ENCODE results near the gene RNF17. TPM values are rescaled to one million over a fixed set of nuclear protein-coding genes. Genes with fewer than 3 reads are reported as not detected.
"Not testable (repeated sequence)": the region's sequence is repeated elsewhere in the genome, so short reads cannot be mapped to it uniquely, and the experiment has no call there.

The RNF17 gene
- total RNA-seq, 2 experiments from 2014 or later, result 0.43 to 0.47 TPM

DNA sequence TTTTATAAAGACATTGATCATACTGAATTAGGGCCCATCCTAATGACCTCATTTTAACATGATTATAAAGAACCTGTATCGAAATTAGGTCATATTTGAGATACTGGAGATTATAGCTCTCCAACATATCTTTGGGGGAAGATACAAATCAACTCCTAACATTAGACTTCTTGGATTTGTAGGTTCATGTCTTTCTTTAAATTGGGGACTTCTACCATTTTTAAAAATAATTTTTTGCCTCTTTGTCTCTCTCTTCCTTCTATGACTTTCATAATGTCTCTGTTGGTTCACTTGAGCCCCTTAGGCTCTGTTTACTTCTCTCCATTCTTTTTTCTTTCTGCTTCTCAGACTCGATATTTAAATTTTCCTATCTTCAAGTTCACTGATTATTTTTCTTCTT is 57.2 kb downstream of the RNF17 start:
- Mint-ChIP-seq H3K27ac (no peak overlapping the region), H3K27me3 (peaks cover 19% of the 10 kb centered on the region), H3K4me1 (peaks cover 2% of the 10 kb centered on the region), H3K36me3 (ENCODE audit: low read depth) (no peaks in the 10 kb centered on the region), H3K9me3 (ENCODE audit: low read depth) (no peaks in the 10 kb centered on the region), H3K4me3 (no peak overlapping the region)
- ChIA-PET POLR2A (no interaction called here), CTCF (no interaction called here)
- intact Hi-C loops (cut with DNase I, micrococcal nuclease), result no loop called here
- no peak for ATAC-seq
- no peak for DNase-seq

DNA sequence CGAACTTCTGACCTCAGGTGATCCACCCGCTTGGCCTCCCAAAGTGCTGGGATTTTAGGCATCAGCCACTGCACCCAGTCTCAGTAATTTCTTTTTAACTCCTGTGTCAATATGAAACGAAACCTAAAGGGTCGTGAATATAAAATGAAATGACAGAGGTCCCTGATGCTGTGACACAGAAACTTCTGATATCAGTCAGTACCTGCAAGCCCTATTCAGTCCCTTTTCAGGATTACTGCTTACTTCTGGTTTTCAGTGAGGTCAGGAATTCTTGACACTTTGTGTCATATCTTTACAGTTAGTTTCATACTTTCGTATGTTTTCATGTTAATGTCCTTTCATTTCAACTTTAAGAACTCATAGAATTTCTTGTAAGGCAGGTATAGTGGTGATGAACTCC is 58.7 kb downstream of the RNF17 start:
- intact Hi-C loops (cut with DNase I, micrococcal nuclease), result no loop called here
- Mint-ChIP-seq H3K36me3 (ENCODE audit: low read depth) (no peaks in the 10 kb centered on the region), H3K27me3 (peaks cover 17% of the 10 kb centered on the region), H3K4me3 (no peak overlapping the region), H3K27ac (no peak overlapping the region), H3K4me1 (peaks cover 2% of the 10 kb centered on the region), H3K9me3 (ENCODE audit: low read depth) (no peaks in the 10 kb centered on the region)
- DNase-seq, result no peak
- CTCF ChIA-PET, result no interaction called here
- POLR2A ChIA-PET, result no interaction called here
- ATAC-seq, result peak; percentile 47

DNA sequence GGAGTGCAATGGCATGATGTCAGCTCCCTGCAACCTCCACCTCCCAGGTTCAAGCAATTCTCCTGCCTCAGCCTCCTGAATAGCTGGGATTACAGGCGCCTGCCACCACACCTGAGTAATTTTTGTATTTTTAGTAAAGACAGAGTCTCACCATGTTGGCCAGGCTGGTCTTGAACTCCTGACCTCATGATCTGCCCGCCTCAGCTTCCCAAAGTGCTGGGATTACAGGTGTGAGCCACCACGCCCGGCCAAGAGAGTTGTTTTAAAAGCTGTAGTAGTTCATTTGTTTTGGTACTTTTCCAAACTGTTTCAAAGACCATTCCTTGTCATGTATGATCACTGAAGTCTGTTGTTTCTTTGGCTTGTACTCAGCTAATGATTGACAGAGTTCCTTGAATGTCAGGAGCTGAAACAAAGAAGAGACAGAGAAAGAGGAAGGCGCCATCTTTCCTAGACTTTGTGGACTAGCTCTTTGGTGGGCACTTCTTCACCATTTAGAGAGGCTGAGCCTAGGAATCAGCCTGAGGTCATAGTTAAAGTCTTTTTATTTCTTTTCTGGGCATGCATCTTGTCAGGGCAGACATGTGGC is 59.2 kb downstream of the RNF17 start:
- ATAC-seq, H3K4me3 Mint-ChIP-seq, CTCF ChIA-PET: not testable (repeated sequence)

DNA sequence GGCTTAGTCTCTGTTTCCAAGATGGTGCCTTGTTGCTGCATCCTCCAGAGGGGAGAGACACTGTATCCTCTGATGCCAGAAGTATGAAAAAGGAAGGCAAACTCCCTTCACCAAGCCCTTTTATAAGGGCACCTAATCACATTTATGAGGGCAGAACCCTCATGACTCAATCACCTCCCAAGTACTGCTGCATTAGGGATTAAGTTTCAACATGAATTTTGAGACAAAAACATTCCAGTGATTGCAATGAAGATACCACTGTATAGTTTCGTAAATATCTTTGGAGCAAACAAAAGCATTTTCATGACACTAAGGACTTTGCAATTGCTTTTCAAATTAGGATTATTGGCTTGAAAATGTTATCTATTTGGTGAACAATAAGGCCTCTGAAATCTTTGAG is 63.8 kb downstream of the RNF17 start:
- H3K4me3 Mint-ChIP-seq, result no peak overlapping the region
- POLR2A ChIA-PET, result no interaction called here
- no peaks in the 10 kb centered on the region for H3K4me1 Mint-ChIP-seq
- H3K9me3 Mint-ChIP-seq (ENCODE audit: low read depth), result no peaks in the 10 kb centered on the region
- DNase-seq (no peak), ATAC-seq (no peak)
- H3K27ac Mint-ChIP-seq, result no peak overlapping the region
- CTCF ChIA-PET, result no interaction called here
- peaks cover 18% of the 10 kb centered on the region for H3K27me3 Mint-ChIP-seq
- no peaks in the 10 kb centered on the region for H3K36me3 Mint-ChIP-seq (ENCODE audit: low read depth)
- intact Hi-C loops (cut with DNase I, micrococcal nuclease), result no loop called here

More for the DNA sequence above, 59.2 kb downstream of the RNF17 start:
- H3K9me3 Mint-ChIP-seq (ENCODE audit: low read depth); DNase-seq; intact Hi-C loops (cut with DNase I, micrococcal nuclease); H3K27ac Mint-ChIP-seq; H3K4me1 Mint-ChIP-seq; H3K36me3 Mint-ChIP-seq (ENCODE audit: low read depth); POLR2A ChIA-PET: not testable (repeated sequence)
- H3K27me3 Mint-ChIP-seq, result peaks cover 22% of the 10 kb centered on the region

DNA sequence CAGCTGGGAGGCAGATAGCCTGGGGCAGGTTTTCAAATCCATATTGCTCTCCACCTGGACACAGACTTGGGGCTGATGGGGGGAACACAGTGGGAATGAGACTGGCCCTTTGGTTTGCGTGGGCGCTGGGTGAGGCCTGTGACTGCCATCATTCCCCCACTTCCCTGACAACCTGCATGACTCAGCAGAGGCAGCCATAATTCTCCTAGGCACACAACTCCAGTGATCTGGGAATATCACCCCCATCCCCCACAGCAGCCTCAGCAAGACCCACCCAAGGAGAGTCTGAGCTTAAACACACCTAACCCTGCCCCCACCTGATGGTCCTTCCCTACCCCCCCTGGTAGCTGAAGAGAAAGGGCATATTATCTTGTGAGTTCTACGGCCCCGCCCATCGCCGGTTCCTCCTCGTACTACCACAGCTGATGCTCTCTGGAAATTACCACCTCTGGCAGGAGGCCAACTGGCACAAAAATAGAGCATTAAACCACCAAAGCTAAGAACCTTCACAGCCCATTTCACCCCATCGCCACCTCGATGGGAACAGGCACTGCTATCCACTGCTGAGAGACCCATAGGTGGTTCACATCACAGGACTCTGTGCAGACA is 71.0 kb downstream of the RNF17 start:
- peaks cover 20% of the 10 kb centered on the region for H3K27me3 Mint-ChIP-seq
- no peaks in the 10 kb centered on the region for H3K4me1 Mint-ChIP-seq
- no peaks in the 10 kb centered on the region for H3K36me3 Mint-ChIP-seq (ENCODE audit: low read depth)
- H3K9me3 Mint-ChIP-seq (ENCODE audit: low read depth), result no peaks in the 10 kb centered on the region
- no peak for ATAC-seq
- no peak overlapping the region for H3K27ac Mint-ChIP-seq
- no peak for DNase-seq
- ChIA-PET CTCF (no interaction called here), POLR2A (interaction anchor here (0.6 kb wide), 1 partner anchor 136 kb away, joined by 6 read pairs; no protein-coding TSS in a partner anchor)
- no peak overlapping the region for H3K4me3 Mint-ChIP-seq
- intact Hi-C loops (cut with DNase I, micrococcal nuclease), result no loop called here

DNA sequence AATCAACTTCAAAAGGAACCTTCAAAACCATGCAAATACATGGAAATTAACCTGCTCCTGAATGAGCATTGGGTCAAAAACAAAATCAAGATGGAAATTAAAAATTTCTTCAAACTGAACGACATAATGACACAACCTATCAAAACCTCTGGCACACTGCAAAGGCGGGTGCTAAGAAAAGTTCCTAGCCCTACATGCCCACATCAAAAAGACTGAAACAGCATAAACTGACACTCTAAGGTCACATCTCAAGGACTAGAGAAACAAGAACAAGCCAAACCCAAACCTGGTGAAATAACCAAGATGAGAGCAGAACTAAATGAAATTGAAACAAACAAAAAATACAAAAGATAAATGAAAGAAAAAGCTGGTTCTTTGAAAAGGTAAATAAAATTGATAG is 73.6 kb downstream of the RNF17 start:
- POLR2A ChIA-PET; intact Hi-C loops (cut with DNase I, micrococcal nuclease): not testable (repeated sequence)

DNA sequence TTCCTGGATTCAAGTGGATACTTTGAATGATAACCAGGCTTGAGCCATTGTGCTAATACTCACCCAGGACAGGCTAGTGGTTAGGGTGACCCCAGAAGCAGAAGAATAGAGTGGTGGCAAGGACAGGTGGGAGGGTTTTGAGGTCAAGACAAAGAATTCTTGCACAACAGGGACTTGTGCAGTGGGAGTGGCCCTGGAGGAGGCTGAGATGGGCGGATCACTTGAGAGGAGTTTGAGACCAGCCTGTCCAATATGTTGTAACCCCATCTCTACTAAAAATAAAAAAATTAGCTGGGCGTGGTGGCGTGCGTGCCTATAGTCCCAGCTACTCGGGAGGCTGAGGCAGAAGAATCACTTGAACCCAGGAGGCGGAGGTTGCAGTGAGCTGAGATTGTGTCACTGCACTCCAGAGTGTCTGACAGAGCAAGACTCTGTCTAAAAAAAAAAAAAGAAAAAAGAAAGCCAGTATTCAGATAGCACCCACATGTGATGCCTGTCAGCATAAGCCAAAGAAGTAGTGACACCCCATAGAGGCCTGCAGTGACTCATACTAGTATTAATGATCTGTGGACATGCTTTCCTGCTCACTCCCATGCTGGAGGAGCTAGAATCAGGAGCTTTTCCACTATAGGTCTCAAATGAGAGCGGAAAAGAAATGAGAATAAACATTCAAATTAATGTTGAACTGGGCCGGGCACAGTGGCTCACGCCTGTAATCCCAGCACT is 78.7 kb downstream of the RNF17 start:
- DNase-seq, result no peak
- POLR2A ChIA-PET, result interaction anchor here (0.7 kb wide), 1 partner anchor 213 kb away, joined by 3 read pairs; no protein-coding TSS in a partner anchor
- no peak overlapping the region for H3K4me3 Mint-ChIP-seq
- H3K9me3 Mint-ChIP-seq (ENCODE audit: low read depth), result no peaks in the 10 kb centered on the region
- intact Hi-C loops (cut with DNase I, micrococcal nuclease), result no loop called here
- no peak for ATAC-seq
- peaks cover 6% of the 10 kb centered on the region for H3K27me3 Mint-ChIP-seq
- H3K27ac Mint-ChIP-seq, result no peak overlapping the region
- no peaks in the 10 kb centered on the region for H3K36me3 Mint-ChIP-seq (ENCODE audit: low read depth)
- no peaks in the 10 kb centered on the region for H3K4me1 Mint-ChIP-seq
- CTCF ChIA-PET, result no interaction called here

More for the DNA sequence above, 73.6 kb downstream of the RNF17 start:
- CTCF ChIA-PET, result interaction anchor here (0.6 kb wide), 1 partner anchor 100 kb away, joined by 4 read pairs; no protein-coding TSS in a partner anchor
- not testable (repeated sequence) for H3K4me3 Mint-ChIP-seq; H3K36me3 Mint-ChIP-seq (ENCODE audit: low read depth); DNase-seq; H3K4me1 Mint-ChIP-seq; H3K9me3 Mint-ChIP-seq (ENCODE audit: low read depth); H3K27ac Mint-ChIP-seq; ATAC-seq
- peaks cover 20% of the 10 kb centered on the region for H3K27me3 Mint-ChIP-seq

DNA sequence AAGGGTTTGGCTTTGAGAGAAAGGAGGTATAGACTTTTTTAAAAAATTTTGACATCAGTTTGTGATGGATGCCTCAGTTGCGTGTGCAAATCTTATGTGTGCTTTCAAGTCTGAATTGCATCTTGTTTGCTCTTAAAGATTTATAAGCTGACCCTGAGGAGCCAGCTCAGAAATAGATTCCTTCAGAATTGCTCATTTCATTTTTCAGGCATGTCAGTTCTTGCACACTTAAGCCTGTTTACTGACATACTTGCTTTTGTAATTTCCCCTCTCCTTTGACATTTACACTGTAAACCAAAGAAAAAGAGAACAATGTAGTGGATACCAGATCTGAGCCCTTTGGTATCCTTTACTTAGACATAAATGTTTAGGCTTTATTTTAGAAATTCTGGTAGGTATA is 87.6 kb downstream of the RNF17 start:
- H3K27ac Mint-ChIP-seq, result no peak overlapping the region
- ATAC-seq (no peak), DNase-seq (no peak)
- H3K27me3 Mint-ChIP-seq, result peaks cover 17% of the 10 kb centered on the region
- intact Hi-C loops (cut with DNase I, micrococcal nuclease), result no loop called here
- H3K36me3 Mint-ChIP-seq (ENCODE audit: low read depth), result no peaks in the 10 kb centered on the region
- H3K4me3 Mint-ChIP-seq, result no peak overlapping the region
- ChIA-PET POLR2A (no interaction called here), CTCF (no interaction called here)
- no peaks in the 10 kb centered on the region for H3K4me1 Mint-ChIP-seq
- no peaks in the 10 kb centered on the region for H3K9me3 Mint-ChIP-seq (ENCODE audit: low read depth)

DNA sequence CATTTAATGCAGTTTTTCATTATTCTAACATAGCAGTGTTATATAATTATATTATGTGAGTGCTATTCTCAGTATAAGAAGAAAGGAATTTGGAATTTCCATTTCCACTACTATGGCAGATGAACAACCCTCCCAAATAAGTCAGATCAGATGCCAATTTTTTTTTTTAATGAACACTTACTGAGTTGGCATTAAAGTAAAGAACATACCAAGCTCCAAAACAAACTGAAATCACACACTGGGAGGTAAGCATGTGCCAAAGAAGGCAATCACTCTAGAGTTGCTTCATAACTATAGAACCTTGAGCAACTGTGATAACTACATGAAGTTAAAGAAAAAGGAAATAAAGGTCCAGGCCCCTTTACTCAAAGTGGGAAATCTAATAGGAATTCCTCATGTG is 90.3 kb downstream of the RNF17 start:
- intact Hi-C loops (cut with DNase I, micrococcal nuclease), result no loop called here
- no peak for ATAC-seq
- H3K9me3 Mint-ChIP-seq (ENCODE audit: low read depth), result no peaks in the 10 kb centered on the region
- CTCF ChIA-PET, result no interaction called here
- H3K27ac Mint-ChIP-seq, result no peak overlapping the region
- H3K4me3 Mint-ChIP-seq, result no peak overlapping the region
- H3K36me3 Mint-ChIP-seq (ENCODE audit: low read depth), result no peaks in the 10 kb centered on the region
- peaks cover 19% of the 10 kb centered on the region for H3K27me3 Mint-ChIP-seq
- POLR2A ChIA-PET, result no interaction called here
- no peak for DNase-seq
- no peaks in the 10 kb centered on the region for H3K4me1 Mint-ChIP-seq

DNA sequence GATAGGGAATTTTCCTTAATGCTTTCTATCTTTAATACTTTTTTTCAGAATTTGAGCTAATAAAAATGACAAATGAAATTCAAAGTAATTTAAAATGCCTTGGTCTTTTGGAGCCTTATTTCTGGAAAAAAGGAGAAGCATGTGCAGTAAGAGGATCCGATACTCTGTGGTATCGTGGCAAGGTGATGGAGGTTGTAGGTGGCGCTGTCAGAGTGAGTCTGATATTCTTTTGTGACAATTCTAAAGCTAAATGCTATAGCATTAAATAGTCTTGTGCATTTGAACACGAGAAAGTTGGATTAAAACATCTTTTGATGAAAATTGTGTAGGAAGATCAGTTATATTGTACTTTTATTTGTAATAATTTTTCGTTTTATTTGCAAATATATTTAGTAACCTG is 95.0 kb downstream of the RNF17 start:
- Mint-ChIP-seq H3K4me1 (no peaks in the 10 kb centered on the region), H3K9me3 (ENCODE audit: low read depth) (no peaks in the 10 kb centered on the region), H3K27me3 (peaks cover 12% of the 10 kb centered on the region), H3K36me3 (ENCODE audit: low read depth) (no peaks in the 10 kb centered on the region), H3K27ac (no peak overlapping the region), H3K4me3 (no peak overlapping the region)
- CTCF ChIA-PET, result interaction anchor here (1.3 kb wide), 1 partner anchor 12 kb away, joined by 3 read pairs; no protein-coding TSS in a partner anchor
- POLR2A ChIA-PET, result no interaction called here
- no peak for ATAC-seq
- intact Hi-C loops (cut with DNase I, micrococcal nuclease), result no loop called here
- no peak for DNase-seq

DNA sequence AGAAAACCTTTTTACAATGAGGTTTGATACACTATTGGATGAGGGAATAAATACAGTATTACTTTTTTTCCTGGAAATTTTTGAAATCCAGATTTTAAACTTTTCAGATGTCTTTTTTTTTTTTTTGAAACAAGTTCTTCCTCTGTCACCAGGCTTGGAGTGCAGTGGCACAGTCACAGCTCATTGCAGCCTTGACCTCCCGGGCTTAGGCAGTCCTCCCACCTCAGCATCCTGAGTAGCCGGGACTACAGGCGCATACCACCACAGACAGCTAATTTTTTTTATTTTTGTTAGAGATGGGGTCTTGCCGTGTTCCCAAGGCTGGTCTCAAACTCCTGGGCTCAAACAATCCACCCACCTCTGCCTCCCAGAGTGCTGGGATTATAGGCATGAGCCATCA is 96.8 kb downstream of the RNF17 start:
- POLR2A ChIA-PET, result no interaction called here
- no peak for DNase-seq
- Mint-ChIP-seq H3K9me3 (ENCODE audit: low read depth) (no peaks in the 10 kb centered on the region), H3K4me3 (no peak overlapping the region), H3K36me3 (ENCODE audit: low read depth) (no peaks in the 10 kb centered on the region), H3K4me1 (peaks cover 3% of the 10 kb centered on the region), H3K27ac (no peak overlapping the region), H3K27me3 (peaks cover 6% of the 10 kb centered on the region)
- CTCF ChIA-PET, result no interaction called here
- intact Hi-C loops (cut with DNase I, micrococcal nuclease), result no loop called here
- ATAC-seq, result no peak

Data from activated CD4-positive, alpha-beta T cell treated with anti-CD3 and anti-CD28 coated beads for 36 hours (primary cell).